ENCODE data around the gene PCYT2. TPM values are rescaled to one million over a fixed set of nuclear protein-coding genes. Genes with fewer than 3 reads are reported as not detected.

PCYT2 gene
- total RNA-seq, 1 donor from 2014 or later: 28.9 TPM

DNA sequence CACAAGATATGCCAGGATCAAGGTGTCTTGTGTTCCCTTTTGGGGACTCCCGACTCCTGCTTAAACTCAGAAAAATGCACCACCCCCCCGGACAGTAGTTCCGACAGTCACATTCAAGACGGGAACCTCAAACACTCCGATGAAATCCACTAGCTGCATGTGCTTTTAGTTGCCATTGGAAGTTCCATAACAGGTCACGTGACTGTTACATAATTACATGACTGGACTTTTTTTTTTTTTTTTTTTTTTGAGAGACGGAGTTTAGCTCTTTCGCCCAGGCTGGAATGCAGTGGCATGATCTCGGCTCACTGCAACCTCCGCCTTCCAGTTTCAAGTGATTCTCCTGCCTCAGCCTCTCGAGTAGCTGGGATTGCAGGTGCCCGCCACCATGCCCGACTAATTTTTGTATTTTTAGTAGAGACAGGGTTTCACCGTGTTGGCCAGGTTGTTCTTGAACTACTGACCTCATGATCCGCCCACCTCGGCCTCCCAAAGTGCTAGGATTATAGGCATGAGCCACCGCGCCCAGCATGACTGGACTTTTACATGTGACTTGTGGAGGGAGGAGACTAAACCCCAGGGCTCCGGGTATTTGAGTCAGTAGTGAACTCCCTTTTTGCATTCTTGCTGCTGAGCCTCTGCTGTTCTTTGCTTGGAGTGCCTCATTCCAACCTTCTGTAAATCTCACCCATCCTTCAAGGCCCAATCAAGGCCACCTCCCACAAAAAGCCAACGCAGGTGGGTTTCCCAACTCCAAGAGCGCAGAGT lies 5.2 kb upstream of the PCYT2 start:
- no peak for DNase-seq (ENCODE audit: low spot score in 2 of 2)
- FAIRE-seq: no peak

DNA sequence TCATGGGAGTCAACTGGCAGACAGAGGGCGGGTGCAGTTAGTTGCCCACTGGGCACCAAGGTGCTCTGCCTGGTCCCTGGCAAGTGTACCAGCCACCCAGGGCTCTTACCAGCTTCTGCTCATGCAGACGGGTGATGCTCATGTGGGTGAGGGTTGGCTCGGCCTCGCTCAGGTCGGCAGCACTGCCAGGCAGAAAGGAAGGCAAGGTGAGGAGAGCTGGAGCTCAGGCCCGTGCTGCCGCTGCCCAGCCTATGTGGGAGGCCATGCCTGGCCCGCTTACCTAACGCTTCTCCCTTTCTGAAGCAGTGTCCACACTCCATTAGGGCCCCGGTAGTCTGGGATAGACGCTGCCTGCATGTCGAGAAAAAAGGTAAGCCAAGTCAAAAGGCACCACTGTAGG lies 4.1 kb upstream of the PCYT2 start:
- DNase-seq (ENCODE audit: low spot score in 2 of 2) (no peak), FAIRE-seq (no peak)

DNA sequence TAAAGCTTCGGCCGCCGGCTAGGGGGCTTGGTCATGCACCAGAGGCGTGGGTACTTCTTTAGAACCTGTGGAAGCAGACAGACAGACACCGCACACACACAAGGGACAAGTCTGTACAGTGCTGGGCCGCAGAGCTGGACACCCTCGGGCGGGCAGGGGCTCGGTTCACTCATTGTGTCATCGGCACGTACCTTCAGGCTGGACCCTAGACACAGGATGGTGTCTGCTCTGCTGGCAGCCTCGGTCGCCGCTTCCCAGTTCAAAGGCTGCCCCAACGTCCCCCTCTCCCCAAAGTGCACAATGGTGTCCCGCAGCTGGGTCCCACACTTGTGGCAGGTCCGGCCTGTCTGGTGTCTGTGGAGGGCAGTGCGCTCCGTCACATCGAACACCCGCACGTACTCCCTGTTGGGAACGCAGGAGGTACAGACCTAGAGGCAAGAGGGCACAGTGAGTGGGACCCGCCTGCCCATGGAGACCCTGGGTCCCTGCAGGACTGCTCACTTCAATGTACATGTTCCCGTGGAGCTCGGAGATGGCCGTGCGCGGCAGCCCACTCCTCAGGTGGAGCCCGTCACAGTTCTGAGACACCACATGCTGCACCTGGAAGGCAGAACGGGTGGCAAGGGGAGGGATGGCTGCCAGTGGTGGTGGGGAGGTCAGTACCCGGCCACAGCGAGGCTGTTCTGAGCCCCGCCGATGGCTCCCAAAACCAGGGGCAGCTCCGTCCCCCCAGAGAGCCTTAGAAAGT lies 3.1 kb upstream of the PCYT2 start:
- FAIRE-seq (no peak), DNase-seq (ENCODE audit: low spot score in 2 of 2) (no peak)

DNA sequence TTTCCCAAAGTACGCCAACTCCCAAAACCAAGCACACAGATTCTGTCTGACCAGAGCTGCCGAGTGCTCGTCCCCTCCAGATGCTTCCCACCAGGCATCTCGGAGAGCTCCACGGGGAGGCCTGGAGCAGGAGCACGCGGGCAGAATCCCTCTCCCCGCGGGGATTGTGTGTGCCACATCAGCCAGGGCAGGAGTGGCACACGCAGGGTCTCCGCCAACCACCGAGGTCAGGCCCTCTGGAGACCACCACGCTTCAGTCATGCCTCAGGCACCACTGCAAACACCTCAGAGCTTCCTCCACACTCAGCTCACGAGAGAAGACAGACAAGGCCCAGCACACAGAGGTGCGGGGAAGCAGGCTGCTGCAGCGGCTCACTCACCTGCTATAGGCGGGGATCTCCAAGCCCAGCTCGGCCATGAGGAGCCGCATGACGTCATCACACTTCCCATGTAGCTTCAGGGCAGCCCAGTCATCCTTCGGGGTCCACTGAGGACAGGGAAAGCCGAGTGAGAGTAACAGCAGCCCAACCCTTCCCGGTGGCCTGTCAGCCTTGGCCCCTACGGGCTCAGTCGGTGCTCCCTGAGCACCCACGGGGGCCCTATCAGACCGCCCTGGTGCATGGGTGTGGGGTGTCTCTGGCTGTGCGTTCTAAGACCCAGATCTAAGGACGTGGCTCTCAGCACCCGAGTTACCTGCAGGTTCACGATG lies 2.3 kb upstream of the PCYT2 start:
- FAIRE-seq (no peak), DNase-seq (ENCODE audit: low spot score in 2 of 2) (no peak)

DNA sequence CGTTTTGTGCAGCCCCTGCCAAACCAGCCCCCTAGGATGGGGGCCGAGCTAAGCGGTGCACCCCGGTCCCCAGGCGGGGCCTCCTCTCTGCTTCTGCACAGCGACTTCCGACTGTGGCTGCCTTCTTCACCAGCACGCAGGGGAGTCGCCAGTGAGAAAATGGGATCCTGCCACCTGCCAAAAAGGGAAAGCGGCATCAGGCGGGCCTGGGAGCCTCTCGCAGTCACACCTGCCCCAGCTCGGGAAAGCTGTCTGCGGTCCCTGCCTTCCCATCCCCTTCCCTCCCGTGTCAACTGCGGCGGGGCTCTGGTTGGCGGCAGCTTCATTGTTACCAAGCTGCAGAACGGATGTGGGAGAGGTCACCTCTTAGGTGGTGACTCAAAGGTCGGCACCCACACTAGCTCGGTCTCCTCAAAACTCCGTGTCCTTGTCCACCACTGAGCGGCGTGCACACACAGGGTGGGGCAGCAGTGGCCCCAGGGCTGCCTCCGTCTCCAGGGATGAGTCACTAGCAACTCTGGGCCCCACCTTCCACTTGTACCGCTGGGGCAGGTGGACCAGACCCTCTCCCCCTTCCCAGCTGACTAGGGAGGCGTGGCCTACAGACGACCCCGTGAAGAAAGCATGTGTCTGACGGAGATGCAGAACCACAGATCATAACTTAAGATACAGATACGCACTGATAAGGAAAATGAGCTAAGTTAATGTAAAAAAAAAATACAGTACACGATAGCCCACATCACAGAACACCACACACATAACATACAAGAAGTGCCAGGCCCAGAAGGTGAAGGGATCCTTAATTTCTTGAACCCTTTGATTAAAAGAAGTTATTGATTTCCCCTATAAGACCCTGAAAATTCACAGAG lies 1.5 kb upstream of the PCYT2 start:
- FAIRE-seq (no peak), DNase-seq (ENCODE audit: low spot score in 2 of 2) (no peak)

DNA sequence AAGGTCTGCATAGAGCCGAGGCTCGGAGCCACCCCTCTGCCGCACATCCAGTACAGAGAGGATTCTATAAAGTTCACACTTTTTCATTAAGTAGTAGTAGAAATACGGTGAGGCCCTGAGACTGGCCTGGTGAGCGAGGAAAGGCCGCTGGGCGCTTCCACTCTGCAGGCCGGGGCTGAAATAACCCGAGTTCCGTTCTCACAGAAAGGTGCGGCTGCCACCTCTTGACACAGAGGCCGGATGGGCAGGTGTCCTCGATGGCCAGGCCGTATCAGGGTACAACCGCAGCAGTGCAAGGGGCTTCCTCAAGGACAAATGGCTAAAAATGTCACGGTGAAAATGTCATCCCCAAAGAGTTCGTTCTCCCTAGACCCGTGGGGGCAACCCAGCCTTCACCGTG lies 770 bp upstream of the PCYT2 start:
- no peak for FAIRE-seq
- DNase-seq (ENCODE audit: low spot score in 2 of 2): no peak

DNA sequence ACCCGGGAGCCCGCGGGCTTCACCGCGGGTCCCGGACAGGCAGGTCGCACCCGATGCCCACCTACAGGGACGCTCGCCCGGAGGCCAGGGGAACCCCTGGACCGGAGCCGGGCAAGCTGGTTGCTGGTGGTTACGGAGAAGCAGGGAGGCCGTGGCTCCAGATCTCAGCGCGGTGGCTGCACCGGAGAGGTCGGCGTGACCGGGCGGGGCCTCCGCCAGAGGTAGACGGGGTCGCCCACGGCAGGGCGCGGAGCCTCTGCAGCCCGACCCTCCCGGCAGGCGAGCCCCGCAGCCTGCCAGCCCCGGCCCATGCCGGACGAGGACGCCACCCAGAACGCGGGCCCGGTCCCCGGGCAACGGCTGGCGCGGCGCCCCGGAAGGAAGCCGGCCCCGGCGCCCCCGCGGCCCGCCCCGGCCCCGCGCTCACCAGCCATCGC lies 341 bp downstream of the PCYT2 start:
- no peak for DNase-seq (ENCODE audit: low spot score in 2 of 2)
- no peak for FAIRE-seq

DNA sequence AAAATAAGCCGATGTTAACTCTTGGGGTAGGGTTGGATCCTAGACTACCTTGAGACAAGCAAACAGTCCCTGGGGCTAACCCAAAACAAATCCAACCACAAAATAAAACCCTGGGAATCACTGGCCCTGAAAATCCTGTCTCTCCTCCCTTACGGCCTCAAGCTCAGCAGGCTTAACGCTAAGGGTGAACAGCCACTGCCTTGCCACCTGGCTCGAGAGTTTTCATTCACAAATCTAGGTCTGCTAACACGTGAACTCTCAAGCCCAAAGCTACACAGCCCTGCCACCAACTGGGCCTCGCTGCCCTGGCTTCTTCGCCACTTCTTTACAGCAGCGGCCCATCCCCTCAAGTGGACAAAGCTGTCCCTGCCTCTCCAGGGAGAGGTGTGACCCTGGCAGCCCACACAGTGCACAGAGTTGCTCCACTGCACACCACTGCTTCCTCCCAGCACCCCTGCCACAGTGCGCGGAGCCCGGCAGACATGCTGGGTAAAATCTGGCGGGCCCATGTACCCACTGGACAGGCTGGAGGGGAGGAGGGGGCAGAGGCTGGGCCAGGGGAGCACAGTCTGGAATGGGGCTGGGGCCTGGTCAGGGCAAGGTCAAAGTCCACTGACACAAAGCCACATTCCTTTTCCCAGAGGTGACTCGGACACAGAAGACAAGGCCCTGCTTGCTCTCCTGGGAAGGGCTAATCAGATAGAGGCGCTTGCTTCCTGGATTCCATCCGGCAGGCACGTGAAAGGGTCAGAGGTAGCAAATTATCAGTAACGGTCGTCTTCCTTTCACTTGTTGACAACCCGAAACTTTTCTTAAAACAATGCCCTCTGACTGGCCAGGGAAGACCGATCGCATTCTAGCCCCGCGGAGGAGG lies 996 bp downstream of the PCYT2 start:
- DNase-seq (ENCODE audit: low spot score in 2 of 2) (no peak), FAIRE-seq (no peak)

DNA sequence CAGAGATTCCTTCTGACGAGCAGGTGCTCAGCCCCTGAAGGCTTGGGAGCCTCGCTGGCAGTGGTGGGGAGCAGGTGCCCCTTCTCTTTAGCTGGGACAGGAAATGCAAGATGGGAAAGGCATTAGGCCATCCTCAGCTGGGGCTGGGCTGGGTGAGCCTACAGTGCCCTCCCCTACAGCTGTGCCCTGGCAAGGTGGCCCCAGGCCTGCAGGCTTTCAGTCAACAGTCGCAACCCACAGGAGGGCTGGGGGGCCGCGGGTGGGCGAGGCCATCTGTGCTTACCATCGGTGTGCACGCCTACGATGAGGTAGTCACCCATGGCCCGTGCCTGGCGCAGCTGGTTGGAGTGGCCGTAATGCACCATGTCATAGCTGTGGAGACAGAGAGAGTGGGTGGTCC lies 2.0 kb downstream of the PCYT2 start:
- no peak for FAIRE-seq

DNA sequence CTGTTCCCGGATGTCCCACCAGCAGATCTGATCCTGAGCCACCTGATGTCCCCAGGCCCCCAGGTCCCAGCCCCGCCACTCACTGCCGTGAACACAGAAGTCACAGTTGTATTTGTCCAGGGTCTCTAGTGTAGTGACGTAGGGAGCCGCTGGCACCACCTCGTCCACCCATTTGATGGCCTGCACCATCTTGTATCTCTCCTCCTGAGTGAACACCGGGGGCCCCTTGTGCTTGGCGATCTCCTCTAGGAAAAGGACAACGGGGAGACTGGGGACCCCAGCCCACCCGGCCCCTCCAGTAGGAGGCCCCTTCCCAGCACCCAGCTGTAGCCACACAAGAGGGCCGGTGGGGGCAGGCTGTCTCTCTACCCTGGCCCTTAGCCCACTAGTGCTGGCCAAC lies 2.4 kb downstream of the PCYT2 start:
- DNase-seq (ENCODE audit: low spot score in 2 of 2) (no peak), FAIRE-seq (no peak)

More for the DNA sequence above, 2.0 kb downstream of the PCYT2 start:
- DNase-seq (ENCODE audit: low spot score in 2 of 2): no peak

DNA sequence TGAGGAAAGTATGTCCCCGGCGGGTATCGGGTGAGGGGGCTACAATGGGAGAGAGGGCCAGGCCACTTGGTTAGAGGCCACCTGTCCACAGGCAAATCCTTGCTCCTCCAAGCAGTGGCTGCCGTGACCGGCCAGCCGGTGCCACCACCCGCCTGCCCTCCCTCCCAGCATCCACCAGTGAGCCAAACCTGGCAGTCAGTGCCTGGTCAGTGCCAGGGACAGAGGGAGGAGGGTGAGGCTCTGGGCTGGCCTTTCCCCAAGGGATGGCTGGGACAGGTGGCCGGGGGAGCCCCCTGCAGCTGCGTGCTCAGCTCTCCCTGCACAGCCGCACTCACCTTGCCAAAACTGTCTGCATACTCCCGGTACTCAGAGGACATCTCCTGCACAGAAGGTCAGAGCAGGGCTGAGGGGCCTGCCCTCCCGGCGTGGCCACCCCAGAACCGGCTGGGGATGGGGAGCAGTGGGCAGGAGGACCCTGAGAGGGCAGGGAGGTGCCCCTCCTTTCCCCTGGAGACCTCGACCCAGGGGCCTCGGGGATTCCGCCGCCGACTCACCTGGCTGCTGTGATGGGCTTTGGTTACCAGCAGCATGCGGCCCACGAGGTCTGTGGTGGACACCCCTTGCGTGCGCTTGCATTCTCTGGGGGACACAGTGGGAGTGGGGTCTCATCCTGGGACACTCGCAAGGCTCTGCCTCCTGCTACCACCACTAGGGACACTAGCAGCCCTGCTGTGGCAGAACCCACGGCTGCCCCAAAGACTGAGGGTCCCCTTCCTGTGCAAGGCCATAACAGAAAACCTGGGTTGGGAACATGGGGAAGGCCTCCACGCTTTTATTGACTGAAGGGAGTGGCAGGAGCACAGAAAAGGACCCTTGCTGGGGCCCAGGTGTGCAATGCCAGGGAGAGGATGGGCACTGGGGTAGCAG lies 3.7 kb downstream of the PCYT2 start:
- DNase-seq (ENCODE audit: low spot score in 2 of 2) (no peak), FAIRE-seq (no peak)

DNA sequence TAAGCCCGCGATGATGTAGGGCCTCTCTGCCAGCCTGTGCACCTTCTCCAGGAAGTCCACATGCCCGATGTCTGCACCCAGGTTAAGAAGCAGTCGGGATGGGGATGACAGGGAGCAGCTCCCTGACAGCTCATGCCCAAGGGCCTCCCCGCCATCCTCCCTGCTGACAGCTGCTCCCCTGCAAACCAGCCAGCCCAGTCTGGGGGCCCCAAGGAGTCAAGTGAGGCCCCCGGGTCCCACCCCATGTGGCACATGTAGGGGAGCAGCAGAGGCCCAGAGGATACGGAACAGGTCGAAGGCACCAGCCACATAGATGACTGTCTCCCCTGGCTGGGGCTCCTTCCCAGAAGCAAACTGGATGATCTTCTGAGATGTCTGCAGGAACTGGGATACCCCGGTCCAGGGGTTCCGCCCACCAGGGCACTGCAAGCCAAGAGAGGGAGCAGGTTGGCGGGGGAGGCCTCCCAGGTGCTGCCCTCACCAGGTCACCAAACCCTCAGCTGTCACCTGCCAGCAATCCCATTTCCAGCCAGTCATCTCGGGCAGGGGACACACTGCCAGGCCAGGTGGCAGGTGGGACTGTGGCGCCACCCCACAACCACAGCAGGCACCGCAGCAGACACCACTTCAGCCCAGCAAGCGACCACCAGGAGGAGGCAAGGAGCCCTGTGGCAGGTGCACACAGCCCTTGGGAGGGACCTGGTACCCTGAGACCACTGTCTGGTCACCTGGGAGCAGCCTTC lies 4.6 kb downstream of the PCYT2 start:
- no peak for FAIRE-seq
- no peak for DNase-seq (ENCODE audit: low spot score in 2 of 2)

DNA sequence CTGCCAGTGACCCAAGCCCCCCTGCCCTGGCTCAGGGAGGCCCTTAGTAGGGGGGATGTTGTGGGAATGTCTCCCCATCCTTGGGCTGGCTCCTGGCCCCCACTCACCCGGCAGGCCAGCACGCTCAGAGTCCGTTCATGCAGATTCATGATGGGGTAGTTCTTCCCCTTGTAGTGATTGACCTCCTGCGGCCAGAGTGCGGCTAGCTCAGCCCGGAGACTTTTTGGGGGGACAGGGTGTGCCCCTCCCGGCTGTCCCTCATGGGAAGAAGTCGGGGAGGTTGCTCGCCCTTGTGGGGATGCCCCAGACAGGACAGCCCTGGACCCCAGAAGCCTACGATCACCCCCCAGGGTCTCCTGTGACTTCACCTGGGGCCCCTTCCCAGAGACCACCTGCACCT lies 5.2 kb downstream of the PCYT2 start:
- DNase-seq (ENCODE audit: low spot score in 2 of 2): no peak
- FAIRE-seq: no peak

DNA sequence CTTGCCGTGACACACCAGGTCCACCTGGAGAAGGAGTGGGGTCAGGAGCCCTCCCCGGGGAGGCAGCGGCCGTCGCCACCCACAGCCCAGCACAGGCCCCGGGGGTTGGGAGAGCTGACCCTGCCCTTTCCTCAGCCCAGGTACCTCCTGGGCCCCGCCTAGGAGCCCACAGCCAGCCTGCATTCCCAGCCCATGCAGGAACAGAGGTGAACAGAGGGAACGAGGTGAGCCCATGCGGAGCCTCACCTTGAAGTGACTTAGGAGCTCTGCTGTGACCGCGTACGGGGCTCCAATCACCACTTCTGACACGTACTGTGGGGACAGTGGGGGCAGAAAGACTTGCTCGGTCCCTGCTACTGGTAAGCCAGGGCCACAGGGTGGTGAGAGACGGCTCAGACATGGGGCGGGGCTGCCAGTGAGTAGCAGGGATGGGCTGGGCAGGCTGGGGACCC lies 5.7 kb downstream of the PCYT2 start:
- DNase-seq (ENCODE audit: low spot score in 2 of 2) (no peak), FAIRE-seq (no peak)

DNA sequence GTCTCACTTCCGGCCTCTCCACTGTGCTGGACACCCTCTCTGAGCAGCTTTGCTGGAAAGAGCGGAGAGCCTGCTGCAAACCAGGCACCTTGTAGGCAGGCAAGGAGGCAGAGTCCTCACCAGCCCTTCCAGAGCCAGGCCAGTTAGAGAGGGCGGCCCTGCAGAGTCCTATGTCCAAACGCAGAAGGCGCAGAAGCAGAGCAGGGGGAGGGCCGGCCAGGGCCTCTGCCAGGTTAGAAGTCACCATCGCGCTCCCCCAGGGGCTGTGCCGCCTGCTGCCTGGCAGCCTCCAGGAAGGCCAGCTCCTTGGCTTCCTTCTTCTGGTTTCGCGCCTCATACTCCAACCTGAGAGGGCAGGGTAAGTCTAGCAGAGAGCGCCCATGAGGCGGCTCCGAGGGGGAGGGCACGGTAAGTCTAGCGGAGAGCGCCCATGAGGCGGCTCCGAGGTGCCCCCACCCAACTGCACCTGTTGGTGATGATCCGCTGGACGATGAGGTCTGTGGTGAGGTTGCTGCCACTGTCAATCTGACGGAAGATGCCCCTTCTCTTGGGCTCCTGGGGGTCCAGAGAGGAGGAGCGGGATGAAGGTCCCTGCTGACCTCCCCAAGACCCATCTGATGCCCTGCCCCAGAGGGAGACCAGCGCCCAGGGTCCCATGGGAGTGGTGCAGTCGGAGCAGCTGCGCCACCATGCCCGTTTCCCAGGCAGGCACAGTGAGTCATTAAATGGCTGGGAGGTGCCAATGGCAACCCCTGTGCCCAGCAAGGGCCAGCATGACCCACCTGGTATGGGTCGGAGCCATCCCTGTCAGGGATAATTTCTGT lies 6.4 kb downstream of the PCYT2 start:
- DNase-seq (ENCODE audit: low spot score in 2 of 2) (no peak), FAIRE-seq (no peak)

DNA sequence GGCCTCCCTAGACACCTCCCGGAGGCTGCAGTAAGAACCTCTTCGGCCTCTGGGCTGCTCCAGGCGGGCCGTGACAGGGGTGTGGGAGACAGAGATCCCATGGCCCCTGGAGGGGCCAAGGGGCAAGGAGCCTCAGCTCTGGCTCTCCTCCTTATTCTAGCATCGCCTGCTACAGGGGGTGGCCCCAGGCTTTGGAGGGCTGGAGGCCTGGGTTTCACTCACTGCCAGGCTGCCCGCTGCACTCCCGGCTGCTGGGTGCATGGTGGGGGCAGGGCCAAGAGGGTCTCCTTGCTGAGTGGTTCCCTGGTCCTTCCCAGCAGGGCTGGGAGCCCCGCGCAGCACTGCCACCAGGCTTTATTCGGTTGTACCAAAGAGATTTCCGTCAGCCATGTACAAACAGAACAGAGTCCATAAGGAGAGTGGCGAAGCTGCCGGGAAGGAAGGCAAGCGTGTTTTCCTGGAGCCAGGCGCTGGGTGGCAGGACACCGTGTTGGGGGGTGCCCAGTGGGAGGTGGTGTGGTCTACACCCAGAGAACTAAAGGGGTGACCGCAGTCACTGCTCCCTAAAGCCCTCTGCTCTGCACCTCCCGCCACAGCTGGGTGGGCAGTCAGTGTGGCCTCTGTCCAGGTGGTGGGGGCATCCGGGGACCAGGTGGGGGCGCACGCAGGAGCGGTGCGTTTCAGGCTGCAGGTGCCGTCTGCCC lies 7.2 kb downstream of the PCYT2 start:
- DNase-seq (ENCODE audit: low spot score in 2 of 2) (no peak), FAIRE-seq (no peak)

Data from frontal cortex (tissue), 4 donors.